PC-9 (cell line): Measurements from ENCODE around the gene PIEZO2.

ENCODE experiments used
- CTCF ChIP-seq: fragments of 200-600 bp; sonication (generic); conservative IDR thresholded peaks from 2 replicates; pipeline ENCODE4 v1.6.1; 2017; ENCODE audit warnings: mixed run types, antibody characterized with exemption, mild to moderate bottlenecking, moderate library complexity
- EZH2 ChIP-seq: fragments of 200-600 bp; sonication (generic); IDR thresholded peaks from 2 replicates; pipeline ENCODE4 v1.8.0; 2017; ENCODE audit warnings: antibody characterized with exemption, low read depth

- TF ChIP-seq CTCF (no peak), EZH2 (no peak)
Observed at GRCh38 chr18:11064106-11064505, 85.3 kb downstream of the PIEZO2 start.
